Neural cell (in vitro differentiated cells): Measurements from ENCODE around the gene MN1. TPM values are rescaled to one million over a fixed set of nuclear protein-coding genes. Genes with fewer than 3 reads are reported as not detected.

ENCODE experiments used
- H2AFZ ChIP-seq: fragments of 200-600, 300-800 bp; sonication (generic), shearing (Covaris generic); 2 replicates; pipeline ENCODE4 v1.6.0; 2014; ENCODE audit warnings: low read depth, mild to moderate bottlenecking, antibody characterized with exemption, low read length, moderate library complexity
- H3F3A ChIP-seq: fragments of 200-600 bp; shearing (Covaris generic); 2 replicates; pipeline ENCODE4 v1.6.1; 2016; ENCODE audit warnings: mild to moderate bottlenecking, moderate library complexity, mixed read lengths, antibody characterized with exemption, low read length; ENCODE audit not compliant: insufficient read depth, poor library complexity, severe bottlenecking
- H3K27ac ChIP-seq: fragments of 200-600, 300-800 bp; sonication (generic), shearing (Covaris generic); 2 replicates; pipeline ENCODE4 v1.5.1; 2014; ENCODE audit warnings: mild to moderate bottlenecking, low read length, moderate library complexity
- H3K27me3 ChIP-seq: fragments of 300-800, 200-600 bp; sonication (generic), shearing (Covaris generic); 2 replicates; pipeline ENCODE4 v1.6.0; 2014; ENCODE audit warnings: mild to moderate bottlenecking, low read depth, low read length, moderate library complexity; ENCODE audit not compliant: insufficient read depth
- H3K36me3 ChIP-seq: fragments of 300-800, 200-600 bp; sonication (generic), shearing (Covaris generic); 2 replicates; pipeline ENCODE4 v1.5.1; 2014; ENCODE audit warnings: mild to moderate bottlenecking, antibody characterized with exemption, low read length, moderate library complexity; ENCODE audit not compliant: insufficient read depth
- H3K4me2 ChIP-seq: fragments of 300-800, 200-600 bp; sonication (generic), shearing (Covaris generic); 2 replicates; pipeline ENCODE4 v1.6.0; 2014; ENCODE audit warnings: mild to moderate bottlenecking, low read length
- H3K4me3 ChIP-seq: fragments of 300-800, 200-600 bp; sonication (generic), shearing (Covaris generic); 2 replicates; pipeline ENCODE4 v1.5.1; 2014; ENCODE audit warnings: mild to moderate bottlenecking, low read length, moderate library complexity
- H3K79me2 ChIP-seq: fragments of 200-600 bp; shearing (Covaris generic); replicated peaks from 2 replicates; pipeline ENCODE4 v1.6.0; 2014; ENCODE audit warnings: mild to moderate bottlenecking, low read length, moderate library complexity; ENCODE audit not compliant: insufficient read depth
- H3K9ac ChIP-seq: fragments of 300-800, 200-600 bp; sonication (generic), shearing (Covaris generic); 2 replicates; pipeline ENCODE4 v1.6.1; 2016; ENCODE audit warnings: mild to moderate bottlenecking, low read length, mixed read lengths
- H3K9me2 ChIP-seq: fragments of 200-600 bp; shearing (Covaris generic); 2 replicates; pipeline ENCODE4 v1.6.1; 2016; ENCODE audit warnings: mild to moderate bottlenecking, low read length, mixed read lengths; ENCODE audit not compliant: insufficient read depth
- H3K9me3 ChIP-seq: fragments of 200-600, 300-800 bp; sonication (generic), shearing (Covaris generic); 2 replicates; pipeline ENCODE4 v1.6.1; 2016; ENCODE audit warnings: mild to moderate bottlenecking, mixed run types, low read length, moderate library complexity, mixed read lengths
- H4K20me1 ChIP-seq: fragments of 200-600 bp; shearing (Covaris generic); 2 replicates; pipeline ENCODE4 v1.6.1; 2016; ENCODE audit warnings: mild to moderate bottlenecking, mixed run types; ENCODE audit not compliant: insufficient read depth
- EP300 ChIP-seq: fragments of 450-650 bp; conservative IDR thresholded peaks from 2 replicates; pipeline ENCODE4 v1.6.1; 2014; ENCODE audit warnings: antibody characterized with exemption, mild to moderate bottlenecking, moderate library complexity; ENCODE audit not compliant: poor library complexity, severe bottlenecking
- EZH2 ChIP-seq: fragments of 200-600, 300-800 bp; shearing (Covaris generic), sonication (generic); IDR thresholded peaks from 2 replicates; pipeline ENCODE4 v1.6.1; 2014; ENCODE audit warnings: antibody characterized with exemption, low read length, borderline replicate concordance, mild to moderate bottlenecking; ENCODE audit not compliant: insufficient read depth, poor library complexity, severe bottlenecking
- MXI1 ChIP-seq: fragments of 450-650 bp; conservative IDR thresholded peaks from 2 replicates; pipeline ENCODE4 v1.6.1; 2014; ENCODE audit warnings: antibody characterized with exemption, mild to moderate bottlenecking; ENCODE audit not compliant: poor library complexity, severe bottlenecking
- POLR2AphosphoS5 ChIP-seq: IDR thresholded peaks from 2 replicates; pipeline ENCODE4 v1.6.1; 2012
- RAD21 ChIP-seq: fragments of 450-650 bp; conservative IDR thresholded peaks from 2 replicates; pipeline ENCODE4 v1.6.1; 2014; ENCODE audit warnings: antibody characterized with exemption, mild to moderate bottlenecking, moderate library complexity
- SMC3 ChIP-seq: fragments of 450-650 bp; conservative IDR thresholded peaks from 2 replicates; pipeline ENCODE4 v1.6.1; 2014; ENCODE audit warnings: antibody characterized with exemption, mild to moderate bottlenecking, moderate library complexity; ENCODE audit not compliant: poor library complexity
- TAF1 ChIP-seq: IDR thresholded peaks from 2 replicates; pipeline ENCODE4 v1.6.1; 2012; ENCODE audit warnings: low read depth
- polyA plus RNA-seq: library from polyadenylated mRNA; depleted of rRNA; stranded (reverse); fragments of >200 nt; gene quantifications from 2 replicates; pipeline ENCODE4 v1.2.3, GENCODE V29; 2014
- TF ChIP-seq, protein P1 (sequence below): IDR thresholded peaks from 2 replicates; pipeline ENCODE4 v1.6.1; 2012; ENCODE audit warnings: borderline replicate concordance
- TF ChIP-seq, protein P2 (sequence below): fragments of 450-650 bp; IDR thresholded peaks from 2 replicates; pipeline ENCODE4 v1.5.1; 2014; ENCODE audit warnings: antibody characterized with exemption, mild to moderate bottlenecking, moderate library complexity; ENCODE audit not compliant: poor library complexity, severe bottlenecking

The MN1 gene
- polyA plus RNA-seq, 1 donor from 2014 or later: 7.3 TPM

DNA sequence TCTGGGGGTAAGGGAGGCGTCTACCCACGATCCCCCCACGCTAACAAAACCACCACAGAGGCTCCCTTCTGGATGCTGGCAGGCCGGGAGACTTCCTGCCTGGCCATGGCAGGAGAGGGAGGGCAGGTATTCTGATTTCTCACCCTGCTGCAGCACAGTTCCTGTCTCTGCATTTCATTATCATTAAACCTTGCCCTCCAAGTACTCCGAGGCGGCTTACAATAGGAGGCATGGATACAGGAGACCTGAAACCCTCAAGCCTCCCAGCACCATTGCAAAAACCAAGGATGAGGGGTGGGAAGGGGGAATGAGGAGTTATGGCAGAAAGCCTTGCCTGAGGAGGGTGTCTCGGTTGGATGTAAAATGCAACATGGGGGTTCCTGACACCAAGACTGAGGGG, 44.1 kb upstream of the MN1 start:
- H3F3A ChIP-seq: no peaks in the 10 kb centered on the region
- no peak overlapping the region for H3K4me3 ChIP-seq
- H3K9me2 ChIP-seq: no peaks in the 10 kb centered on the region
- no peak overlapping the region for H3K4me2 ChIP-seq
- no peak for TF ChIP-seq EZH2
- TF ChIP-seq RAD21: no peak
- TF ChIP-seq TAF1: no peak
- TF ChIP-seq, protein P1, sequence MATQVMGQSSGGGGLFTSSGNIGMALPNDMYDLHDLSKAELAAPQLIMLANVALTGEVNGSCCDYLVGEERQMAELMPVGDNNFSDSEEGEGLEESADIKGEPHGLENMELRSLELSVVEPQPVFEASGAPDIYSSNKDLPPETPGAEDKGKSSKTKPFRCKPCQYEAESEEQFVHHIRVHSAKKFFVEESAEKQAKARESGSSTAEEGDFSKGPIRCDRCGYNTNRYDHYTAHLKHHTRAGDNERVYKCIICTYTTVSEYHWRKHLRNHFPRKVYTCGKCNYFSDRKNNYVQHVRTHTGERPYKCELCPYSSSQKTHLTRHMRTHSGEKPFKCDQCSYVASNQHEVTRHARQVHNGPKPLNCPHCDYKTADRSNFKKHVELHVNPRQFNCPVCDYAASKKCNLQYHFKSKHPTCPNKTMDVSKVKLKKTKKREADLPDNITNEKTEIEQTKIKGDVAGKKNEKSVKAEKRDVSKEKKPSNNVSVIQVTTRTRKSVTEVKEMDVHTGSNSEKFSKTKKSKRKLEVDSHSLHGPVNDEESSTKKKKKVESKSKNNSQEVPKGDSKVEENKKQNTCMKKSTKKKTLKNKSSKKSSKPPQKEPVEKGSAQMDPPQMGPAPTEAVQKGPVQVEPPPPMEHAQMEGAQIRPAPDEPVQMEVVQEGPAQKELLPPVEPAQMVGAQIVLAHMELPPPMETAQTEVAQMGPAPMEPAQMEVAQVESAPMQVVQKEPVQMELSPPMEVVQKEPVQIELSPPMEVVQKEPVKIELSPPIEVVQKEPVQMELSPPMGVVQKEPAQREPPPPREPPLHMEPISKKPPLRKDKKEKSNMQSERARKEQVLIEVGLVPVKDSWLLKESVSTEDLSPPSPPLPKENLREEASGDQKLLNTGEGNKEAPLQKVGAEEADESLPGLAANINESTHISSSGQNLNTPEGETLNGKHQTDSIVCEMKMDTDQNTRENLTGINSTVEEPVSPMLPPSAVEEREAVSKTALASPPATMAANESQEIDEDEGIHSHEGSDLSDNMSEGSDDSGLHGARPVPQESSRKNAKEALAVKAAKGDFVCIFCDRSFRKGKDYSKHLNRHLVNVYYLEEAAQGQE: no peak
- TF ChIP-seq EP300: no peak
- TF ChIP-seq, protein P2, sequence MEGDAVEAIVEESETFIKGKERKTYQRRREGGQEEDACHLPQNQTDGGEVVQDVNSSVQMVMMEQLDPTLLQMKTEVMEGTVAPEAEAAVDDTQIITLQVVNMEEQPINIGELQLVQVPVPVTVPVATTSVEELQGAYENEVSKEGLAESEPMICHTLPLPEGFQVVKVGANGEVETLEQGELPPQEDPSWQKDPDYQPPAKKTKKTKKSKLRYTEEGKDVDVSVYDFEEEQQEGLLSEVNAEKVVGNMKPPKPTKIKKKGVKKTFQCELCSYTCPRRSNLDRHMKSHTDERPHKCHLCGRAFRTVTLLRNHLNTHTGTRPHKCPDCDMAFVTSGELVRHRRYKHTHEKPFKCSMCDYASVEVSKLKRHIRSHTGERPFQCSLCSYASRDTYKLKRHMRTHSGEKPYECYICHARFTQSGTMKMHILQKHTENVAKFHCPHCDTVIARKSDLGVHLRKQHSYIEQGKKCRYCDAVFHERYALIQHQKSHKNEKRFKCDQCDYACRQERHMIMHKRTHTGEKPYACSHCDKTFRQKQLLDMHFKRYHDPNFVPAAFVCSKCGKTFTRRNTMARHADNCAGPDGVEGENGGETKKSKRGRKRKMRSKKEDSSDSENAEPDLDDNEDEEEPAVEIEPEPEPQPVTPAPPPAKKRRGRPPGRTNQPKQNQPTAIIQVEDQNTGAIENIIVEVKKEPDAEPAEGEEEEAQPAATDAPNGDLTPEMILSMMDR: no peak
- no peaks in the 10 kb centered on the region for H3K9me3 ChIP-seq
- peaks cover 2% of the 10 kb centered on the region for H3K36me3 ChIP-seq
- no peaks in the 10 kb centered on the region for H3K27me3 ChIP-seq
- no peaks in the 10 kb centered on the region for H3K79me2 ChIP-seq
- no peaks in the 10 kb centered on the region for H4K20me1 ChIP-seq
- no peak overlapping the region for H3K9ac ChIP-seq
- no peak overlapping the region for H2AFZ ChIP-seq
- no peak overlapping the region for H3K27ac ChIP-seq

DNA sequence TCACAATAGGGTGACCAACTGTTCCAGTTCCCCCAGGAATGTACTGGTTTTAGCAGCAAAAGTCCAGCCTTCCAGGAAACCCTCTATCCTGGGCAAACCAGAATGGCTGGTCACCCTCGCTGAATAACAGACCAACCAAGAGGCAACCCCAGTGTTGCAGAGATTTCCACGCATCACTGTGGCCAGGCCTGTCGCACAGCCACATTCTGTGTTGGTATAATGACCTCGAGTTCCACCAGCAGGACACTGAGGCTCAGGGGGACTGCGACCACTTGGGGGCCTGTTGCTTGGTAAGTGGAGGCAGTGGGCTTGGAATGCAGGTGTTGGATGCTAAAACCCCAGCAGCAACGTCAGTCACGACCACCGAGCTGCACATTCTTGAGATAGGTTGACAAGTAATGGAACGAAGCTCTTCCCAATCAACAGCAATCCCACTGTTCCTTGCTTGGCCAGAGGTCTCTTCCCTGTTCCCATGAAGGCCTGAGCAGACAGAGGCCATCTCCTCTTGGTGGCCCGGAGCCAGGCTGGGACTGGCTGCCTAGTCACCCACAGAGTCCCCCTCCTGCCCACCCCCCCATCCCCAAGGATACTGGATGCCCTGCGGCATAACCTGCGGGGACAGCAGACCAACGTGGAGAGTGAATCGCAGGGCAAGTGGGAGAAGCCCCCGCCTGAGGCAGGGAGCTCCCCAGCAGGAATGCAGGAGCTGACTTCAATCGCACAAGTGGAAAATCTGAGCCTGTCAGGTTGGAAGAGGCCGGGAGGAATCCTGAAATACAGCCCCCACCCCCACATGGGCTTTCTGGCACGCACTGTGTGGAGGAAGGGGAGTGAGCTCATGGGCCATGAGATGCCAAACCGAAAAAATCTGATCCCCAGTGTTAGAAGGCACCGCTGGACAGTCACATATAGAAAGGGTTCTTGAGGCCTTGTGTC, 43.4 kb upstream of the MN1 start:
- Histone ChIP-seq H3F3A (no peaks in the 10 kb centered on the region), H3K9ac (no peak overlapping the region), H3K4me3 (no peak overlapping the region), H4K20me1 (no peaks in the 10 kb centered on the region), H3K27me3 (no peaks in the 10 kb centered on the region), H3K79me2 (no peaks in the 10 kb centered on the region), H3K27ac (no peak overlapping the region), H3K36me3 (no peaks in the 10 kb centered on the region), H3K9me2 (no peaks in the 10 kb centered on the region), H3K9me3 (no peaks in the 10 kb centered on the region), H3K4me2 (no peak overlapping the region), H2AFZ (no peak overlapping the region)
- TF ChIP-seq MXI1: no peak
- no peak for TF ChIP-seq POLR2AphosphoS5
- TF ChIP-seq SMC3: no peak
- no peak for TF ChIP-seq EP300
- TF ChIP-seq, protein P2: no peak
- TF ChIP-seq, protein P1: no peak
- no peak for TF ChIP-seq EZH2
- no peak for TF ChIP-seq TAF1
